Breast epithelium (tissue), 3 donors: ENCODE data around the gene STOML1.

ENCODE experiments used
- CTCF ChIP-seq, 3 donors: fragments of 450-650 bp; IDR thresholded peaks; one replicate each; pipeline ENCODE4 v1.5.1; 2016 to 2017; ENCODE audit warnings: antibody characterized with exemption in 3 of 3, mild to moderate bottlenecking in 3 of 3, moderate library complexity in 3 of 3
- POLR2A ChIP-seq: fragments of 450-650 bp; IDR thresholded peaks from one replicate; pipeline ENCODE4 v1.6.1; 2016; ENCODE audit warnings: antibody characterized with exemption, mild to moderate bottlenecking, moderate library complexity
- POLR2AphosphoS5 ChIP-seq, 3 donors: sonication (generic); formaldehyde crosslinking; IDR thresholded peaks; one replicate each; pipeline ENCODE4 v1.6.1; 2017; ENCODE audit warnings: antibody characterized with exemption in 3 of 3

GRCh38 chr15:73991260-73991659 is 835 bp downstream of the STOML1 start:
- TF ChIP-seq CTCF (IDR thresholded peaks at IDR 0.05) (no peak), POLR2A (no peak), POLR2AphosphoS5 (IDR thresholded peaks at IDR 0.05) (peak in 1 of 3 donors; percentile 20)
